Measurements from ENCODE around the gene PPP1R14C. TPM values are rescaled to one million over a fixed set of nuclear protein-coding genes. Genes with fewer than 3 reads are reported as not detected.

The PPP1R14C gene
- polyA plus RNA-seq, 1 donor from 2014 or later = 14.0 TPM

DNA sequence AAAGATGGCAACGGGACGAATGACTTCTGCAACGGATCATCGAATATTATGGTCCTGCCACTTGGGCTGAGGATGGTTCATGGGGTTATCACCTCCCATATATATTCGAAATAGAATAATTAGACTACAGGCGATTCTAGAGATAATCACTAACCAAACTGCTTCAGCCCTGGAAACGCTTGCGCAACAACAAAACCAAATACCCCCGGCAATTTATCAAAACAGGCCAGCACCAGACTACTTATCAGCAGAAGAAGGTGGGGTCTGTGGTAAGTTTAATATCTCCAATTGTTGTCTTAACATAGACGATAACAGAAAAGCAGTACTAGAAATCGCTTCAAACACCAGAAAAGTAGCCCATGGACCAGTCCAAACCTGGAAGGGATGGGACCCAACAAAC is 42.9 kb upstream of the PPP1R14C start:
- TF ChIP-seq TAF1 (IDR thresholded peaks at IDR 0.05; ENCODE audit: low read depth) = no peak
- TF ChIP-seq RAD21 (conservative IDR thresholded peaks at IDR 0.05) = no peak
- TF ChIP-seq, protein P1, sequence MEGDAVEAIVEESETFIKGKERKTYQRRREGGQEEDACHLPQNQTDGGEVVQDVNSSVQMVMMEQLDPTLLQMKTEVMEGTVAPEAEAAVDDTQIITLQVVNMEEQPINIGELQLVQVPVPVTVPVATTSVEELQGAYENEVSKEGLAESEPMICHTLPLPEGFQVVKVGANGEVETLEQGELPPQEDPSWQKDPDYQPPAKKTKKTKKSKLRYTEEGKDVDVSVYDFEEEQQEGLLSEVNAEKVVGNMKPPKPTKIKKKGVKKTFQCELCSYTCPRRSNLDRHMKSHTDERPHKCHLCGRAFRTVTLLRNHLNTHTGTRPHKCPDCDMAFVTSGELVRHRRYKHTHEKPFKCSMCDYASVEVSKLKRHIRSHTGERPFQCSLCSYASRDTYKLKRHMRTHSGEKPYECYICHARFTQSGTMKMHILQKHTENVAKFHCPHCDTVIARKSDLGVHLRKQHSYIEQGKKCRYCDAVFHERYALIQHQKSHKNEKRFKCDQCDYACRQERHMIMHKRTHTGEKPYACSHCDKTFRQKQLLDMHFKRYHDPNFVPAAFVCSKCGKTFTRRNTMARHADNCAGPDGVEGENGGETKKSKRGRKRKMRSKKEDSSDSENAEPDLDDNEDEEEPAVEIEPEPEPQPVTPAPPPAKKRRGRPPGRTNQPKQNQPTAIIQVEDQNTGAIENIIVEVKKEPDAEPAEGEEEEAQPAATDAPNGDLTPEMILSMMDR (IDR thresholded peaks at IDR 0.05; ENCODE audit: poor library complexity, severe bottlenecking) = no peak
- no peak for TF ChIP-seq EZH2 (IDR thresholded peaks at IDR 0.05; ENCODE audit: borderline replicate concordance, insufficient read depth, low read length, poor library complexity, severe bottlenecking)
- no peak for TF ChIP-seq POLR2AphosphoS5 (IDR thresholded peaks at IDR 0.05)
- TF ChIP-seq, protein P2, sequence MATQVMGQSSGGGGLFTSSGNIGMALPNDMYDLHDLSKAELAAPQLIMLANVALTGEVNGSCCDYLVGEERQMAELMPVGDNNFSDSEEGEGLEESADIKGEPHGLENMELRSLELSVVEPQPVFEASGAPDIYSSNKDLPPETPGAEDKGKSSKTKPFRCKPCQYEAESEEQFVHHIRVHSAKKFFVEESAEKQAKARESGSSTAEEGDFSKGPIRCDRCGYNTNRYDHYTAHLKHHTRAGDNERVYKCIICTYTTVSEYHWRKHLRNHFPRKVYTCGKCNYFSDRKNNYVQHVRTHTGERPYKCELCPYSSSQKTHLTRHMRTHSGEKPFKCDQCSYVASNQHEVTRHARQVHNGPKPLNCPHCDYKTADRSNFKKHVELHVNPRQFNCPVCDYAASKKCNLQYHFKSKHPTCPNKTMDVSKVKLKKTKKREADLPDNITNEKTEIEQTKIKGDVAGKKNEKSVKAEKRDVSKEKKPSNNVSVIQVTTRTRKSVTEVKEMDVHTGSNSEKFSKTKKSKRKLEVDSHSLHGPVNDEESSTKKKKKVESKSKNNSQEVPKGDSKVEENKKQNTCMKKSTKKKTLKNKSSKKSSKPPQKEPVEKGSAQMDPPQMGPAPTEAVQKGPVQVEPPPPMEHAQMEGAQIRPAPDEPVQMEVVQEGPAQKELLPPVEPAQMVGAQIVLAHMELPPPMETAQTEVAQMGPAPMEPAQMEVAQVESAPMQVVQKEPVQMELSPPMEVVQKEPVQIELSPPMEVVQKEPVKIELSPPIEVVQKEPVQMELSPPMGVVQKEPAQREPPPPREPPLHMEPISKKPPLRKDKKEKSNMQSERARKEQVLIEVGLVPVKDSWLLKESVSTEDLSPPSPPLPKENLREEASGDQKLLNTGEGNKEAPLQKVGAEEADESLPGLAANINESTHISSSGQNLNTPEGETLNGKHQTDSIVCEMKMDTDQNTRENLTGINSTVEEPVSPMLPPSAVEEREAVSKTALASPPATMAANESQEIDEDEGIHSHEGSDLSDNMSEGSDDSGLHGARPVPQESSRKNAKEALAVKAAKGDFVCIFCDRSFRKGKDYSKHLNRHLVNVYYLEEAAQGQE (IDR thresholded peaks at IDR 0.05; ENCODE audit: borderline replicate concordance) = no peak
- no peak for TF ChIP-seq MXI1 (conservative IDR thresholded peaks at IDR 0.05; ENCODE audit: poor library complexity, severe bottlenecking)
- no peak for TF ChIP-seq SMC3 (conservative IDR thresholded peaks at IDR 0.05; ENCODE audit: poor library complexity)
- TF ChIP-seq EP300 (conservative IDR thresholded peaks at IDR 0.05; ENCODE audit: poor library complexity, severe bottlenecking) = no peak
- no peak overlapping the region for H3K27ac ChIP-seq (ENCODE audit: low read length)

DNA sequence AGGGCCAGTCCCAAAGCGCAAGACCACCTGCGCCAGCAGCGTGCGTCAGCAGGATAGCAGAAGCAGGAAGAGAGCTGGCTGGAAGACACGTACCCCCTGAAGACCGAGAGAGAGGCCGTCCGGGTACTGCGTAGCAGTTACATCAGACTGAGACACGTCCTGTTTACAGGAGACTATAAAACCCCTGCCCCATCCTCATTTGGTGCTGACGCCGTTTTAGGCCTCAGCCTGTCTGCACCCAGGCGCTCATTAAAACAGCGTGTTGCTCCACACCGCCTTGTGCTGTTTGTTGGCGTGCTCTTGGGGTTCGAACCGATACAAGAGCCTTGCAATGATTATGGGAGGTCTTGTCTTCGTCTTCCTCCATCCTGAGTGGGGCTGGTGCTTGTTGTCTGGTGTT is 42.1 kb upstream of the PPP1R14C start:
- H3K79me2 ChIP-seq (replicated peaks; ENCODE audit: insufficient read depth, low read length) = no peaks in the 10 kb centered on the region
- H3K27me3 ChIP-seq (ENCODE audit: insufficient read depth, low read depth, low read length) = no peaks in the 10 kb centered on the region
- H3K36me3 ChIP-seq (ENCODE audit: insufficient read depth, low read length) = no peaks in the 10 kb centered on the region
- H3K9me2 ChIP-seq (ENCODE audit: insufficient read depth, low read length) = no peaks in the 10 kb centered on the region
- H4K20me1 ChIP-seq (ENCODE audit: insufficient read depth) = no peaks in the 10 kb centered on the region
- H3K4me2 ChIP-seq (ENCODE audit: low read length) = no peak overlapping the region
- H3F3A ChIP-seq (ENCODE audit: insufficient read depth, low read length, poor library complexity, severe bottlenecking) = no peaks in the 10 kb centered on the region
- H3K9ac ChIP-seq (ENCODE audit: low read length) = no peak overlapping the region
- no peak for TF ChIP-seq TAF1 (IDR thresholded peaks at IDR 0.05; ENCODE audit: low read depth)
- no peak overlapping the region for H3K4me3 ChIP-seq (ENCODE audit: low read length)
- no peak overlapping the region for H2AFZ ChIP-seq (ENCODE audit: low read depth, low read length)
- no peak overlapping the region for H3K27ac ChIP-seq (ENCODE audit: low read length)
- no peaks in the 10 kb centered on the region for H3K9me3 ChIP-seq (ENCODE audit: low read length)

More for the DNA sequence above, 42.9 kb upstream of the PPP1R14C start:
- no peak overlapping the region for H3K4me2 ChIP-seq (ENCODE audit: low read length)
- no peaks in the 10 kb centered on the region for H3F3A ChIP-seq (ENCODE audit: insufficient read depth, low read length, poor library complexity, severe bottlenecking)
- H3K9ac ChIP-seq (ENCODE audit: low read length) = no peak overlapping the region
- no peaks in the 10 kb centered on the region for H3K79me2 ChIP-seq (replicated peaks; ENCODE audit: insufficient read depth, low read length)
- no peaks in the 10 kb centered on the region for H3K9me3 ChIP-seq (ENCODE audit: low read length)
- no peaks in the 10 kb centered on the region for H3K9me2 ChIP-seq (ENCODE audit: insufficient read depth, low read length)
- no peak overlapping the region for H2AFZ ChIP-seq (ENCODE audit: low read depth, low read length)
- no peaks in the 10 kb centered on the region for H3K27me3 ChIP-seq (ENCODE audit: insufficient read depth, low read depth, low read length)
- no peak overlapping the region for H3K4me3 ChIP-seq (ENCODE audit: low read length)
- H4K20me1 ChIP-seq (ENCODE audit: insufficient read depth) = no peaks in the 10 kb centered on the region
- H3K36me3 ChIP-seq (ENCODE audit: insufficient read depth, low read length) = no peaks in the 10 kb centered on the region

DNA sequence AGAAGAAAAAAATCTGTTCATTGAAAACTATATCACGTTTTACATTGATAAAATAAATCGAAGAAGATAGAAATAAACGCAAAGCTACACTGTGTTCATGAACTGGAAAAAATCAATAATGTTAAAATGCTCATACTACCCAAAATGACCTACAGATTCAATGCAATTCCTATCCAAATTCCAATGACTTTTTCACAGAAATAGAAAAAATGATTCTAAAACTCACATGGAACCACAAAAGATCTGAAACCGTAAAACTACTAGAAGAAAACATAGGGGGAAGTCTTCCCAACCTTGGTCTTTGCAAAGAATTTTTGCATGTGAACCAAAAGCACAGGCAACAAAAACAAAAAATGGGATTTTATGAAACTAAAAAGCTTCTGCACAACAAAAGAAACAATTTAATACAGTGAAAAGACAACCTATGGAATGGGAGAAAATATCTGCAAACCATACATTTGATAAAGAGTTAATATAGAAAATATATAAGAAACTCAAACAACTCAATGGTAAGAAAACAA is 40.0 kb upstream of the PPP1R14C start:
- Histone ChIP-seq H3K27ac (ENCODE audit: low read length) (no peak overlapping the region), H3K9me3 (ENCODE audit: low read length) (no peaks in the 10 kb centered on the region), H3F3A (ENCODE audit: insufficient read depth, low read length, poor library complexity, severe bottlenecking) (no peaks in the 10 kb centered on the region), H3K4me2 (ENCODE audit: low read length) (no peak overlapping the region), H3K4me3 (ENCODE audit: low read length) (no peak overlapping the region), H3K36me3 (ENCODE audit: insufficient read depth, low read length) (no peaks in the 10 kb centered on the region), H3K9me2 (ENCODE audit: insufficient read depth, low read length) (no peaks in the 10 kb centered on the region), H3K9ac (ENCODE audit: low read length) (no peak overlapping the region), H3K79me2 (replicated peaks; ENCODE audit: insufficient read depth, low read length) (no peaks in the 10 kb centered on the region), H2AFZ (ENCODE audit: low read depth, low read length) (no peak overlapping the region), H4K20me1 (ENCODE audit: insufficient read depth) (no peaks in the 10 kb centered on the region), H3K27me3 (ENCODE audit: insufficient read depth, low read depth, low read length) (no peaks in the 10 kb centered on the region)
- no peak for TF ChIP-seq POLR2AphosphoS5 (IDR thresholded peaks at IDR 0.05)
- no peak for TF ChIP-seq MXI1 (conservative IDR thresholded peaks at IDR 0.05; ENCODE audit: poor library complexity, severe bottlenecking)
- TF ChIP-seq RAD21 (conservative IDR thresholded peaks at IDR 0.05) = no peak
- TF ChIP-seq, protein P1 (IDR thresholded peaks at IDR 0.05; ENCODE audit: poor library complexity, severe bottlenecking) = no peak
- no peak for TF ChIP-seq EP300 (conservative IDR thresholded peaks at IDR 0.05; ENCODE audit: poor library complexity, severe bottlenecking)
- TF ChIP-seq SMC3 (conservative IDR thresholded peaks at IDR 0.05; ENCODE audit: poor library complexity) = no peak
- no peak for TF ChIP-seq TAF1 (IDR thresholded peaks at IDR 0.05; ENCODE audit: low read depth)
- TF ChIP-seq, protein P2 (IDR thresholded peaks at IDR 0.05; ENCODE audit: borderline replicate concordance) = no peak
- TF ChIP-seq EZH2 (IDR thresholded peaks at IDR 0.05; ENCODE audit: borderline replicate concordance, insufficient read depth, low read length, poor library complexity, severe bottlenecking) = no peak

Measured in neural cell (in vitro differentiated cells).